GM08714 (cell line): Measurements from ENCODE around the gene CDH12.
"Not testable (repeated sequence)": the region's sequence is repeated elsewhere in the genome, so short reads cannot be mapped to it uniquely, and the experiment has no call there.

Experiments used
- H3K4me3 ChIP-seq: fragments of 200-500 bp; sonication (Bioruptor generic); 2 replicates; pipeline ENCODE4 v1.5.1; 2014; ENCODE audit warnings: mild to moderate bottlenecking, low read length, inconsistent platforms
- ZNF274 ChIP-seq: IDR thresholded peaks from 2 replicates; pipeline ENCODE4 v1.6.1; 2012; ENCODE audit warnings: mild to moderate bottlenecking, low read depth, low read length

CDH12 gene

GRCh38 chr5:22521521-22521920 lies 331.6 kb downstream of the CDH12 start:
- H3K4me3 ChIP-seq, result no peak overlapping the region
- no peak for TF ChIP-seq ZNF274

DNA sequence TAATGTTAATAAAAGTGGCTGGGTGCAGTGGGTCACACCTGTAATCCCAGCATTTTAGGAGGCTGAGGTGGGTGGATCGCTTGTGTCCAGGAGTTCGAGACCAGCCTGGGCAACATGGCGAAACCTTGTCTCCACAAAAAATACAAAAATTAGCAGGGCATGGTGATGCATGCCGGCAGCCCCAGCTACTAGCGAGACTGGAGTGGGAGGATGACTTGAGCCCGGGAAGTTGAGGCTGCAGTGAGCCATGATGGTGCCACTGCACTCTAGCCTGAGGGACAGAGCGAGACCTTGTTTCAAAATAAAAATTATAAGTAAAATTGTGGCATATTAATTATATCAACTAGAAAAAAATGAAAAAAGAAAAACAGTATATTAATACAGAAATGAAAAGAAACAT lies 336.6 kb downstream of the CDH12 start:
- H3K4me3 ChIP-seq, result not testable (repeated sequence)

- H3K4me3 ChIP-seq, result no peak overlapping the region
- no peak for TF ChIP-seq ZNF274
Observed at GRCh38 chr5:22514231-22514630, 338.9 kb downstream of the CDH12 start.

DNA sequence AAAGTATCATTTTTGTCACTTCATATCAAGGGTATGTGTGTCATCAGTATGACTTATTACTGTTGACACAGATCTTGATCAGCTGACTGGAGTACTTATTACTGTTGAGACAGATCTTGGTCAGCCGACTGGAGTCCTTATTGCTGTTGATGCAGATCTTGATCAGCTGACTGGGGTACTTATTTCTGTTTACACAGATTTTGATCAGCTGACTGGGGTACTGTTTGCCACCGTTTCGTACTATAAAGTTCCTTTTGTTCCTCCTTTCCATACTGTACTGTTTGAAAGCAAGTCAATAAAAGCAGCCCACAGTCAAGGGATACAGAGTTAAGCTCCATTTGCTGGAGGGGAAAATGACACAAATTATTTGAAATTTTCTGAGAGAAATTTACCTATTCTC lies 347.3 kb downstream of the CDH12 start:
- H3K4me3 ChIP-seq, result no peak overlapping the region
- TF ChIP-seq ZNF274, result no peak

DNA sequence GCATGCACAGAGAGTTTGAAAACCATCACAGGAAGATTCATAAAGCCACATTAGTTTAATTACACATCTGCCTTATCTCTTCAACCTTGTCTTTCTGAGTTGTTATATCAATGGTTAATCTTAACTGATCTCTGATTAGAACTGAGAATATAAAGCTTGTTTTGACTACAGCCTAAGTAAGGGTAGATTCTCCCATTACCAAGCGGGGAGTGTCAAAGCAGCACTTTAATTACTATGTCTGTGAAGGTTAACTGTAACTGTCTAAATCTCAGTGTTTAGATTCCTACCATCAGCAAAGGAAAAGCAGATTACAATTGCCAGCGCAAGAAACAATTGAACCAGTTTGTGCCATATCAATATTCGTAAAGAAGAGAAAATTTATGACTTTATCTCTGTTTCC lies 348.7 kb downstream of the CDH12 start:
- H3K4me3 ChIP-seq, result no peak overlapping the region
- TF ChIP-seq ZNF274, result no peak

DNA sequence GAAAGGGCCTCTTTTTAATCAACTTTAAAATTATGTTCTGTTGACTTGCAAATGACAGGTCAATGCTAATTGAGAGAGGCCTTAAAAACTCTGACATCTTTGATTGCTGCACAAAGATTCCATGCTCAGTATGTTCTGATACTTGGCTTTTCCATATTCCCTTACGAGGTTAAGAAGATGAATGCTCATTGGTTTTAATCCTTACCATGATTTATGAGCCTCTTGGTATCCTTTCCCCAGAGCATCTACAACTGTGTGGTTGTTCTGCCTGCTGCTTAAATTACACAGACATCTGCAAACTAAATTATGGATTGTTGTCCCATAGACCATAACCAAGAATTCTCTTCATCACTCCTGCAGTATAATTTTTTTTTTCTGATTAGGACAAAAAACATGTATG lies 352.6 kb downstream of the CDH12 start:
- TF ChIP-seq ZNF274, result no peak
- no peak overlapping the region for H3K4me3 ChIP-seq

DNA sequence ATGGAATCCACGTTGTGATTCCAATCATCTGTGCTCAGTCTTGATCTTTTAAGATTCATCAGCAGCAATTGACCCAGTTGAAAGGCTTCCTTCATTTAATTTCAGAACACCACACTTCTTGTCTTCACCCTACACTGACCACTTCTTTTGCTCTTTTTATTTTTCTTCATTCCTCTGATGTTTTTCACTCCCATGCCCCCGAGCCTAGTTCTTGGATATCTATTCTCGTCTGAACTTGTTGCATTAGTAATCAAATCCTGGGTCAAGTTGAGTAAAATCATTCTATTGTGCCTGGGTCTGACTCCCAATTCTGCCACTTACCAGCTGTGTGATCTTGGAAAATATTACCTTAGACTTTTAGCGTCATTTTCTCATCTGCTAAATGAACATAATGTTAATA lies 356.5 kb downstream of the CDH12 start:
- TF ChIP-seq ZNF274, result no peak

GRCh38 chr5:22495016-22495720 lies 358.0 kb downstream of the CDH12 start:
- H3K4me3 ChIP-seq, result no peak overlapping the region
- no peak for TF ChIP-seq ZNF274

More for the DNA sequence above, 356.5 kb downstream of the CDH12 start:
- no peak overlapping the region for H3K4me3 ChIP-seq

- H3K4me3 ChIP-seq, result no peak overlapping the region
- TF ChIP-seq ZNF274, result no peak
Observed at GRCh38 chr5:22488427-22488826, 364.7 kb downstream of the CDH12 start.

GRCh38 chr5:22480305-22480704 lies 372.8 kb downstream of the CDH12 start:
- H3K4me3 ChIP-seq, result no peak overlapping the region
- no peak for TF ChIP-seq ZNF274

- no peak for TF ChIP-seq ZNF274
- H3K4me3 ChIP-seq, result no peak overlapping the region
Observed at GRCh38 chr5:22473886-22474285, 379.3 kb downstream of the CDH12 start.

- no peak for TF ChIP-seq ZNF274
- H3K4me3 ChIP-seq, result no peak overlapping the region
Observed at GRCh38 chr5:22471154-22471553, 382.0 kb downstream of the CDH12 start.

GRCh38 chr5:22470408-22470807 lies 382.7 kb downstream of the CDH12 start:
- no peak for TF ChIP-seq ZNF274
- H3K4me3 ChIP-seq, result no peak overlapping the region

DNA sequence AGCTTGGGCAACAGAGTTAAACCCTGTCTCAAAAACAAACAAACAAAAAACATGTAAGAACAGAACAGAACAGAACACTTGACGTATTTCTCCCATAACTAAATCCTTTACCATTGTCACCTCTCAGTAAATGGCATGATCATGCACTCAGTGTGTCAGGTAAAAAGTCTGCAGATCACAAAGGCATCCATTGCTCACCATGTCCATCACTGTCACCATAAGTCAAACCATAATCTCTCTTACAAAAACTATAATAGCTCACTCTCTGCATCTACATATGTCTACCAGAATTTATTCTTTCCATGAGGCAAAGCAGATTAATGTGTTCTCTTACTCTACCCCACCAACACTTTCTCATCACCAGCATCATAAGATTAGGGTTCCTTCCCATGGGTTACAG lies 387.5 kb downstream of the CDH12 start:
- no peak overlapping the region for H3K4me3 ChIP-seq
- TF ChIP-seq ZNF274, result no peak

GRCh38 chr5:22465177-22465576 lies 388.0 kb downstream of the CDH12 start:
- no peak for TF ChIP-seq ZNF274
- no peak overlapping the region for H3K4me3 ChIP-seq

DNA sequence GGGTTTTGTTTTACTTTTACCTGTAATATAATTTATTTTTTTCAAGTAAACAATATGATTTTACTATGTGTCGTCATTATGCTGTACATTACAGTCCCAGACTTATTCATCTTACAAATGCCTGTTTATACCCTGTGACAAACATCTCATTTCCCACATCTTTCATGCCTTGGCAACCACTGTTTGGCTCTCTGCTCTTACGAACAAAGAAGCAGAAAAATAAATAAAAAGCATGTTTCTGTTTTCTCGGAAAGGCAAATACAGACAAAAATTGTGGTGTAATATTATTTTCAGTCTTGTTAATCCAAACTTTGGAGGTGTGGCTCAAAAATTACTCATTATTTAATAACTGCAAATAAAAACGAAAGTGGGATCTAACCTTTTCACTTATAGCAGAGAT lies 393.0 kb downstream of the CDH12 start:
- H3K4me3 ChIP-seq, result no peak overlapping the region
- no peak for TF ChIP-seq ZNF274
